ENCODE measurements around the gene PLEKHS1. TPM values are rescaled to one million over a fixed set of nuclear protein-coding genes. Genes with fewer than 3 reads are reported as not detected.
"Not testable (repeated sequence)": the region's sequence is repeated elsewhere in the genome, so short reads cannot be mapped to it uniquely, and the experiment has no call there.

Gene PLEKHS1
- total RNA-seq, 1 experiment from 2014 or later: 1.0 TPM

- DNase-seq (ENCODE audit: low read depth): no peak
Observed at GRCh38 chr10:113740850-113741249, 10.6 kb upstream of the PLEKHS1 start.

GRCh38 chr10:113742466-113742865 is 9.0 kb upstream of the PLEKHS1 start:
- no peak for DNase-seq (ENCODE audit: low read depth)

- DNase-seq (ENCODE audit: low read depth): no peak
Observed at GRCh38 chr10:113743594-113743993, 7.9 kb upstream of the PLEKHS1 start.

- no peak for DNase-seq (ENCODE audit: low read depth)
Observed at GRCh38 chr10:113745374-113745773, 6.1 kb upstream of the PLEKHS1 start.

GRCh38 chr10:113746217-113746957 is 5.1 kb upstream of the PLEKHS1 start:
- DNase-seq (ENCODE audit: low read depth): peak; percentile 92

GRCh38 chr10:113752553-113752952 is 1.1 kb downstream of the PLEKHS1 start:
- no peak for DNase-seq (ENCODE audit: low read depth)

GRCh38 chr10:113753020-113753692 is 1.7 kb downstream of the PLEKHS1 start:
- peak; percentile 24 for DNase-seq (ENCODE audit: low read depth)

GRCh38 chr10:113754125-113754524 is 2.6 kb downstream of the PLEKHS1 start:
- peak; percentile 81 for DNase-seq (ENCODE audit: low read depth)

- no peak for DNase-seq (ENCODE audit: low read depth)
Observed at GRCh38 chr10:113754768-113755167, 3.3 kb downstream of the PLEKHS1 start.

GRCh38 chr10:113756940-113757543 is 5.6 kb downstream of the PLEKHS1 start:
- DNase-seq (ENCODE audit: low read depth): no peak

GRCh38 chr10:113762083-113762482 is 10.6 kb downstream of the PLEKHS1 start:
- DNase-seq (ENCODE audit: low read depth): no peak

- DNase-seq (ENCODE audit: low read depth): no peak
Observed at GRCh38 chr10:113764582-113764981, 13.1 kb downstream of the PLEKHS1 start.

- no peak for DNase-seq (ENCODE audit: low read depth)
Observed at GRCh38 chr10:113765910-113766309, 14.4 kb downstream of the PLEKHS1 start.

GRCh38 chr10:113767222-113767621 is 15.7 kb downstream of the PLEKHS1 start:
- no peak for DNase-seq (ENCODE audit: low read depth)

GRCh38 chr10:113770346-113770745 is 18.9 kb downstream of the PLEKHS1 start:
- no peak for DNase-seq (ENCODE audit: low read depth)

GRCh38 chr10:113771131-113771530 is 19.6 kb downstream of the PLEKHS1 start:
- DNase-seq (ENCODE audit: low read depth): not testable (repeated sequence)

GRCh38 chr10:113775686-113776294 is 24.3 kb downstream of the PLEKHS1 start:
- no peak for DNase-seq (ENCODE audit: low read depth)

- DNase-seq (ENCODE audit: low read depth): no peak
Observed at GRCh38 chr10:113776553-113776952, 25.1 kb downstream of the PLEKHS1 start.

GRCh38 chr10:113780681-113781250 is 29.3 kb downstream of the PLEKHS1 start:
- DNase-seq (ENCODE audit: low read depth): no peak

GRCh38 chr10:113782367-113782766 is 30.9 kb downstream of the PLEKHS1 start:
- DNase-seq (ENCODE audit: low read depth): no peak

GRCh38 chr10:113782986-113783704 is 31.7 kb downstream of the PLEKHS1 start:
- DNase-seq (ENCODE audit: low read depth): no peak

Measured in M059J (cell line).